HG02870 (cell line): ENCODE measurements around the gene MAPK4.

Experiments
- ATAC-seq: cut with Tn5 transposase; IDR thresholded peaks from one replicate; pipeline ENCODE4 v1.9.1; 2021; ENCODE audit warnings: mild to moderate bottlenecking, moderate library complexity; ENCODE audit not compliant: unreplicated experiment

MAPK4 gene

DNA sequence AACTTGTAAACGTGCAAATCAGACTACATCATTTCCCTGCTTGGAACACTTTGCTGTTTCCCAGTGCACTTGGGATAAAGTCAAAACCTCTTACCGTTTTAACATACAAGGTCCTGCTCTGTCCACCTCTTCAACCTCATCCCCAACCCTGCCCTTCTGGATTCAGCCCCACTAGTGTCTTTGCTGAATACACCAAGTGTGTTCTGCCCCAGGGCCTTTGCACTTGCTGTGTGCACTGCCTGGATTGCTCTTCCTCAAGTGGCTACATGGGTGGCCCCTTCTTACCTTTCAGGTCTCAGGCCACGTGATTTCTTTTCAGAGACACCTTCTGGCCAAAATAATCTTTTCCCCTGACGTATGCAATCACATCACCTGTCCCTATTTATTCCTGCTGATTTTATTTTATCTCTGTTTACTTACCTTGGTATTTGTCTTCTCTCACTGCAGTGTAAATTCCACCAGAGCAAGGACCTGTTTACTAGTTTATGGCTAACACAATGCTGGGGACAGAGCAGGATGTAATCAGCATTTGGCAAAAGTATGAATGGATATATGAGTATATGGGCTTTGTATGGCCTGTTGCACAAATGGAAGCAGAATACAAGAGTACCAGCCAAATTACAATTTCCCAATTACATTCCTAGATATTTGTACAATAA lies 63.9 kb downstream of the MAPK4 start:
- ATAC-seq = no peak

DNA sequence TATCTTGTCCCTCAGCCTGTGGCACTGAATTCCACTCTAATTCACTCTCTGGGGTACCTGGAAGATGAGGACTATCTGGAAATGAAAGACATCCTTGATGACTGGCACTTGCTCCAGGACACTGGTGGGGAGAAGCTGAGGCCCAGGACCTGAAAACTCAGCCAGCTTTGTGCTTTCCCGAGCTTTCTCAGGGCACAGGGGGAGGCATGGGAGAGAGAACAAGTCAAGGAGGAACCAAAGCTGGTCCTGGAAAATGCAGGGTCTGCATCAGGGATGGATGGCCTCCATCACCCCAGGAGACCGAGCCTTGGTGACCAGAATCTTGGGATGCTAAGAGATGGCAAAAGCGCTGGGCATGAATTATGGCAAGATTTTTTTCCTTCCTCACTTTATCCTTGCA lies 65.1 kb downstream of the MAPK4 start:
- no peak for ATAC-seq

GRCh38 chr18:50626317-50626716 lies 66.4 kb downstream of the MAPK4 start:
- ATAC-seq = no peak

- ATAC-seq = no peak
Observed at GRCh38 chr18:50627594-50628532, 68.0 kb downstream of the MAPK4 start.

DNA sequence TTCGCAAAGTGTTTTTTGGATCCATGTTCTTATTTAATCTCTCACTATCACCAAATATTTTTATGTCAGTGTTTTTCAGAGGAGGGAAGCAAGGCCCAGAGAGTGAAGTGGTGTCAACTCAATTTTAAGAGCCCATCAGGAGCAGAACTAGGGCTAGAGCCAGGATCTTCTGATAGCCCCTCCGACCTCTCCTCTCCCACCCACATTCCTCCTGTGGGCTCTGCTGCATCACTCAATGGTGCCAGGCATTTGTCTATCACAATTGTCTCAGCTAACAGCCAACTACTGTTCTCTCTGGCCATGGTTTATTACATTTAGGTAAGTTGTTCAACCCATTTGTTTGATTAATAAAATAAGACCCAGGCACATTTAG lies 68.6 kb downstream of the MAPK4 start:
- ATAC-seq = no peak

- no peak for ATAC-seq
Observed at GRCh38 chr18:50629148-50629631, 69.3 kb downstream of the MAPK4 start.

DNA sequence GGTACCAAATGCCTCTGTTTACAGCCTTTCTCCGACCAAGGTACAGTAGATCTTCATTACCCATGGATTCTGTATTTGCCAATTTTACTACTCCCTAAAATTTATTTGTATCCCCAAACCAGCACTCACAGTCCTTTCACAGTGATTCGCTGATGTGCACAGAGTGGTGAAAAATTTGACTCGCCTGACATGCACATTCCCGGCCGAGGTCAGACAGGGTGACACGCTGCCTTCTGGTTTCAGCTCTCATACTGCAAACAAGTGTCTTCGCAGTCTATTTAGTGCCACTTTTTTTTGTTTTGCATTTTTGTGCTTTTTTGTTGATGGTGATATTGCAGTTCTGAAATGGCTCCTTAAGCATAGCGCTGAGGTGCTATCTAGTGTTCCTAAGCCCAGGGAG lies 71.0 kb downstream of the MAPK4 start:
- no peak for ATAC-seq

DNA sequence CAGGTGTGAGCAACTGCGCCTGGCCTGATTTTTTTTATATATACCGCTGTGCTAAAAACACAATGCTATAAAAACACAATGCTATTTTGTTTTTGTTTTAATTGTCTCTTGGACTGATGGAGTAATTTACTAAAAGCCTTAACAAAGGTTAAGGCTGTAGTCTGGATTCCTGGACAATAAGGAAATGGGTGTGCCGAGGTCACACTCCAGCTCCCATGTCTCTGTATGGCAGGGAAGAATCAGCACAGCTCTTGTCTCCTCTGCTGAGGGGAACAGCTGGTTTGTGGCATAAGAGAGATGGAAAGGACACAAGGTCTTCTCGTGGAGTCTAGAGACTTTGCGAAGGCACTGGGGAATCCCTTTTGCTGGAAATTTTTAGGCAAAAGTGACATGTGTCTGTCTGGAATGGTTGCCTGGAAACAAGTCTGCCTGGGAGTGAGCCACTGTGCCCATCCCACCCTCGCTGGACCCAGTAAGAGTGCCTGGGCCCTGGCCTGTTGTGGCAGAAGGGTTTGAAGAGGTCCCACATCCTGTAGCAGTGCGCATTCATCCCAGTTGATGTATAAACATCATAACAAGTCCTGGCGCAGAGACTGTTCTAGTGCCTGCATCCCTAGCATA lies 73.1 kb downstream of the MAPK4 start:
- ATAC-seq = no peak

DNA sequence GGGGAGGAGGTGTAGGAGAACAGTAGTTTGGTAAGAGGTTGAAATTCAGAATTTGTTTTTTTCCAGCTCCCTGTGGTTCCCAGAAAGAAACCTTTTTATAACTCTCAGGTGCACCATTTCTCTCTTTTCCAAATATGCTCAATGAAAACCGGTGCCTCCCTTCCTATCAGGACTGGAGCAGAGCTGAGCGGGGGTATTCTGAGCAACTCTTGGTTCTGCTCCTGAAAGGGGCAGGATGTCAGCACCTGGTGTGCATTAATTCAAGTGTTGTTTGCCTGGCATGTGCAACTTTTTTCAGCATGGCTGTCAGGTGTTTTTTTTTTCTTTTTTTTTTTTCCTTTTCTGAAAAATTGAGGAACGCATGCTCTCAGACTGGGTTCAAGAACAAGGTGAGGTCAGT lies 74.1 kb downstream of the MAPK4 start:
- no peak for ATAC-seq

- no peak for ATAC-seq
Observed at GRCh38 chr18:50636366-50637057, 76.6 kb downstream of the MAPK4 start.

GRCh38 chr18:50638016-50638883 lies 78.4 kb downstream of the MAPK4 start:
- ATAC-seq = no peak

- no peak for ATAC-seq
Observed at GRCh38 chr18:50638884-50639420, 79.1 kb downstream of the MAPK4 start.

GRCh38 chr18:50639711-50640110 lies 79.8 kb downstream of the MAPK4 start:
- ATAC-seq = no peak

DNA sequence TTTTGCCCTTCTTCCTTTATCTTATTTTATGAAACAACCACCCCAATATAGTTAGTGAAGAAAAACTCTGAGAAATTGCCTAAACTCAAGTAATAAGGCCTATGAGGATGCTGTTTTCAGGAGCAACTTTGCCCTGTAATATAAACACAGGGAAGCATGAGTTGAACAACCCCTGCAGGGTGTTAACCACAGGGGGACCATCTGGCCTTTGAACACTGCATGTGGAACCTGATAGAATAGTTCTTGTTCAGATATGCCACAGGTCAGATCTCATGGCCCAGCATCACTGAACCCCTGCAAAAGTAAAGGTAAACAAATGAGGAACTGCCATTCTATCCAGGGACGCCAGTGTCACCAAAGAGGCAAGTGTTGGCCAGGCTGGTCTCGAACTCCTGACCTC lies 82.6 kb downstream of the MAPK4 start:
- ATAC-seq = no peak

GRCh38 chr18:50644146-50644545 lies 84.3 kb downstream of the MAPK4 start:
- ATAC-seq = no peak

DNA sequence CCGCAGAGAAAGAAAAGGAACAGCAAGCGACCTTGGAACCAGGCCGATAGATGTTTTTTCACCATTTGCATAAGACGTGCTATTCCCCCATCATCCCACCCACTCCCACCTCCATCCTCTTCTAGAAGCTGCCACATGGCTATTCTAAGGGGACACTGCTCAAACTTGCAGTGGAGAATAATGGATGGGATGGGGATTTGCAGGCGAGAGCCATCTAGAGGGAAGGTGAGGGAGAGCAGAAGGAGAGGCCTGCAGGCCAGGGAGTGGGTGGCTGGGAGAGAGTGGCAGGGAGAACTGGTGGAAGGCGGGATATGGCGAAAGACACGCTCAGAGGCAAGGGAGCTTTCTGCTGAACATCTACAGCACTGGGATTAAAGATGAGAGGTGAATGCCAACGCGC lies 84.9 kb downstream of the MAPK4 start:
- ATAC-seq = no peak

GRCh38 chr18:50647237-50647636 lies 87.3 kb downstream of the MAPK4 start:
- ATAC-seq = no peak

DNA sequence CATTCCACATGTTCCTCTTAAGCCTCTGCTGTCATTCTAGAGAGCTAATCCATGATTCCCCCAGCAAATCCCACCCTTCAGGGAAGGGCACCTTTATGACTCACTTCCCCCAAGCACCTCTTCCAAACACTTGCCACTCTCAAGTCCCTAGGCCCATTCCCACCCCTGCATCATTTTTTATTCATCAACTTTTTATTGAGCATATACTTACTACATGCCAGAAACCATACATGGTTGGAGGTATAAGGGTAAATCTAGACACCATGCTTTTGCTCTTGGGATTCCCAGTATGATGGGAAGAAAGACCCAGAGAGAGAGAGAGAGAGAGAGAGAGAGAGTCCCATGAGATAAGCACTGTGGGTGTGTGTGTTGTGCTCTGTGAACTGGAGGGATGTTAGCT lies 87.9 kb downstream of the MAPK4 start:
- no peak for ATAC-seq

GRCh38 chr18:50649821-50650220 lies 89.9 kb downstream of the MAPK4 start:
- ATAC-seq = no peak

DNA sequence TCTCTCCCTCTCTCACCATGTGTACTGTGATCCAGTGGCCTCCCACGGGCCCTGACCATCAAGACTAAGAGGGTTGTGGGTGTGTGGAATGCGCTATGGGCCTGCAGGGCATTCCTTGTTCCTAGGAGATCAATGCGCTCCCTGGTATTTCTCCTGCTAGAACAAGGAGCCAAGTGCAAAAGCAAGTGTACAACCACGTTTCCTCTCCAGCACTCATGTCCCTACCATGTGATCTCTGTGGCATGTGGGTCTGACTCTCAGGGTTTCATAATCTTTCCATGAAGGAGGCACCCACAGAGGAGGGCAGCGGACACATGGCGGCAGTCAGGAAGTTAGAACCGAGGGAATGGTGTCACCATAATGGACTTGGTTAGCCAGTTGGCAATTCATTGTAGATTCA lies 91.4 kb downstream of the MAPK4 start:
- ATAC-seq = no peak
